Aorta (tissue), 5 donors: ENCODE results near the gene TP73. TPM values are rescaled to one million over a fixed set of nuclear protein-coding genes. Genes with fewer than 3 reads are reported as not detected.

ENCODE experiments used
- ATAC-seq: fragments of 200-7000 bp; cut with Tn5 transposase; one replicate; pipeline ENCODE4 v1.9.1; 2022; ENCODE audit warnings: moderate library complexity; ENCODE audit not compliant: low FRiP score
- DNase-seq, 2 donors: peaks; one replicate each; pipeline ENCODE4 v3.0.0-alpha.2; 2020
- H3K27ac ChIP-seq, 2 donors: one replicate each; pipeline ENCODE4 v1.5.1; 2013; ENCODE audit warnings: low read length in 2 of 2, mild to moderate bottlenecking in 2 of 2, moderate library complexity in 2 of 2, control low read depth in 1 of 2, inconsistent platforms in 1 of 2, low read depth in 1 of 2
- H3K27me3 ChIP-seq, 2 donors: one replicate each; pipeline ENCODE4 v1.6.1; 2013; ENCODE audit warnings: control low read depth in 1 of 2, low read length in 1 of 2, mild to moderate bottlenecking in 1 of 2, moderate library complexity in 1 of 2; ENCODE audit not compliant: insufficient read depth in 2 of 2, control insufficient read depth in 1 of 2
- H3K36me3 ChIP-seq, 2 donors: one replicate each; pipeline ENCODE4 v1.6.1; 2013; ENCODE audit warnings: control low read depth in 1 of 2, low read length in 1 of 2, mild to moderate bottlenecking in 1 of 2; ENCODE audit not compliant: insufficient read depth in 2 of 2, control insufficient read depth in 1 of 2
- H3K4me1 ChIP-seq, 2 donors: one replicate each; pipeline ENCODE4 v1.6.1; 2013; ENCODE audit warnings: low read length in 2 of 2, control low read depth in 1 of 2, mild to moderate bottlenecking in 1 of 2, moderate library complexity in 1 of 2; ENCODE audit not compliant: insufficient read depth in 2 of 2, control insufficient read depth in 1 of 2
- H3K4me3 ChIP-seq, 2 donors: one replicate each; pipeline ENCODE4 v1.5.1; 2013; ENCODE audit warnings: low read length in 2 of 2, control low read depth in 1 of 2, mild to moderate bottlenecking in 1 of 2
- H3K9me3 ChIP-seq: one replicate; pipeline ENCODE4 v1.6.1; 2013; ENCODE audit warnings: mild to moderate bottlenecking, low read length; ENCODE audit not compliant: control insufficient read depth
- WGBS, 2 donors: extraction: QIAGEN DNeasy Blood & Tissue Kit; methylation state at CpG; one replicate each; pipeline ENCODE4 v1.1.7; 2013; 5-methylcytosine and 5-hydroxymethylcytosine counted together
- intact Hi-C, 2 donors: fragments of 100-400 bp; cut with DNase I; formaldehyde crosslinking; loops; one replicate each; pipeline versions ENCODE4 v1.14.2 to v1.15.0; 2022
- polyA plus RNA-seq, 2 donors: library from polyadenylated mRNA; stranded (reverse); fragments of 200-250 nt; gene quantifications; one replicate each; pipeline ENCODE4 v1.2.3, GENCODE V29; 2013
- total RNA-seq, 2 donors: library from RNA; stranded (reverse); fragmentation: NEBNext Ultra II Directional; extraction: Animal tissue kit (Norgen Biotek cat#: 25700); gene quantifications; one replicate each; pipeline ENCODE4 v1.2.1, GENCODE V29; 2021
- donor health status: healthy with polysubstance abuse.
- donor health status: Bipolar disorder and iron deficiency.
- donor health status: DM: no; HTN: no; CAD: no.
- donor health status: DM: no; HTN: no; CAD: no.
- donor health status: DM: yes; HTN: yes; CAD: no.

TP73 gene
- total and polyA plus RNA-seq, 4 donors = 0.18 to 0.38 TPM; not detected in 2

GRCh38 chr1:3631320-3632260, 20.7 kb upstream of the TP73 start:
- Histone ChIP-seq H3K27me3 (no peaks in the 10 kb centered on the region), H3K4me1 (no peaks in the 10 kb centered on the region), H3K4me3 (no peak overlapping the region), H3K9me3 (no peaks in the 10 kb centered on the region), H3K36me3 (peaks cover 0 to 7% of the 10 kb centered on the region in 2 donors), H3K27ac (no peak overlapping the region)
- WGBS, 2 donors = 90 to 91% methylated on average over 36 of the region's 36 CpGs
- ATAC-seq (no peak), DNase-seq (peak; percentile 42 to 73)
- intact Hi-C loops = no loop called here

GRCh38 chr1:3632298-3632697, 20.0 kb upstream of the TP73 start:
- no peaks in the 10 kb centered on the region for H3K4me1 ChIP-seq
- no peak overlapping the region for H3K27ac ChIP-seq
- H3K4me3 ChIP-seq = no peak overlapping the region
- intact Hi-C loops = no loop called here
- no peaks in the 10 kb centered on the region for H3K9me3 ChIP-seq
- H3K27me3 ChIP-seq = no peaks in the 10 kb centered on the region
- ATAC-seq (no peak), DNase-seq (peak in 1 of 2 donors; percentile 37)
- WGBS, 2 donors = 95% methylated on average over 17 of the region's 17 CpGs
- H3K36me3 ChIP-seq = peaks cover 0 to 10% of the 10 kb centered on the region in 2 donors

- ATAC-seq = no peak
- 92 to 94% methylated on average over 25 to 26 of the region's 26 CpGs for WGBS, 2 donors
Observed at GRCh38 chr1:3632716-3633343, 19.5 kb upstream of the TP73 start.

GRCh38 chr1:3633344-3634058, 18.8 kb upstream of the TP73 start:
- intact Hi-C loops = no loop called here
- 91 to 92% methylated on average over 28 of the region's 28 CpGs for WGBS, 2 donors

More at GRCh38 chr1:3632716-3633343, 19.5 kb upstream of the TP73 start:
- no peaks in the 10 kb centered on the region for H3K9me3 ChIP-seq
- no peaks in the 10 kb centered on the region for H3K27me3 ChIP-seq
- H3K36me3 ChIP-seq = peaks cover 0 to 10% of the 10 kb centered on the region in 2 donors
- H3K4me3 ChIP-seq = no peak overlapping the region
- no peaks in the 10 kb centered on the region for H3K4me1 ChIP-seq
- intact Hi-C loops = no loop called here
- DNase-seq = peak in 1 of 2 donors; percentile 25
- no peak overlapping the region for H3K27ac ChIP-seq

GRCh38 chr1:3634059-3634800, 18.1 kb upstream of the TP73 start:
- H3K4me1 ChIP-seq = no peaks in the 10 kb centered on the region
- intact Hi-C loops = no loop called here
- DNase-seq = peak; percentile 37 to 70
- H3K9me3 ChIP-seq = no peaks in the 10 kb centered on the region
- 93 to 94% methylated on average over 22 of the region's 22 CpGs for WGBS, 2 donors
- ATAC-seq = no peak
- H3K4me3 ChIP-seq = no peak overlapping the region
- H3K27ac ChIP-seq = no peak overlapping the region
- peaks cover 0 to 10% of the 10 kb centered on the region in 2 donors for H3K36me3 ChIP-seq
- no peaks in the 10 kb centered on the region for H3K27me3 ChIP-seq

More at GRCh38 chr1:3633344-3634058, 18.8 kb upstream of the TP73 start:
- no peaks in the 10 kb centered on the region for H3K4me1 ChIP-seq
- no peak overlapping the region for H3K4me3 ChIP-seq
- no peaks in the 10 kb centered on the region for H3K27me3 ChIP-seq
- no peaks in the 10 kb centered on the region for H3K9me3 ChIP-seq
- DNase-seq (peak; percentile 38 to 70), ATAC-seq (peak; percentile 30)
- peaks cover 0 to 10% of the 10 kb centered on the region in 2 donors for H3K36me3 ChIP-seq
- no peak overlapping the region for H3K27ac ChIP-seq

GRCh38 chr1:3636080-3636479, 16.2 kb upstream of the TP73 start:
- 90 to 93% methylated on average over 14 of the region's 14 CpGs for WGBS, 2 donors
- H3K36me3 ChIP-seq = peaks cover 0 to 10% of the 10 kb centered on the region in 2 donors
- no peak overlapping the region for H3K4me3 ChIP-seq
- peak; percentile 11 to 25 for DNase-seq
- intact Hi-C loops = no loop called here
- no peak for ATAC-seq
- H3K4me1 ChIP-seq = no peaks in the 10 kb centered on the region
- H3K9me3 ChIP-seq = no peaks in the 10 kb centered on the region
- H3K27me3 ChIP-seq = no peaks in the 10 kb centered on the region
- no peak overlapping the region for H3K27ac ChIP-seq

GRCh38 chr1:3636531-3636930, 15.8 kb upstream of the TP73 start:
- Histone ChIP-seq H3K36me3 (peaks cover 0 to 10% of the 10 kb centered on the region in 2 donors), H3K4me1 (no peaks in the 10 kb centered on the region), H3K27me3 (no peaks in the 10 kb centered on the region), H3K9me3 (no peaks in the 10 kb centered on the region), H3K27ac (no peak overlapping the region), H3K4me3 (no peak overlapping the region)
- intact Hi-C loops = no loop called here
- peak in 1 of 2 donors; percentile 7 for DNase-seq
- ATAC-seq = no peak
- 92 to 93% methylated on average over 11 of the region's 11 CpGs for whole genome bisulfite sequencing, 2 donors

- WGBS, 2 donors = 95 to 96% methylated on average over 12 of the region's 12 CpGs
Observed at GRCh38 chr1:3638027-3638426, 14.3 kb upstream of the TP73 start.

More at GRCh38 chr1:3638027-3638426, 14.3 kb upstream of the TP73 start:
- no peaks in the 10 kb centered on the region for H3K4me1 ChIP-seq
- ATAC-seq (no peak), DNase-seq (peak in 1 of 2 donors; percentile 53)
- peaks cover 0 to 10% of the 10 kb centered on the region in 2 donors for H3K36me3 ChIP-seq
- H3K9me3 ChIP-seq = no peaks in the 10 kb centered on the region
- intact Hi-C loops = no loop called here
- H3K4me3 ChIP-seq = no peak overlapping the region
- no peaks in the 10 kb centered on the region for H3K27me3 ChIP-seq
- no peak overlapping the region for H3K27ac ChIP-seq
